ENCODE results near the gene DNAJC4. TPM values are rescaled to one million over a fixed set of nuclear protein-coding genes. Genes with fewer than 3 reads are reported as not detected.

The DNAJC4 gene
- total and polyA plus RNA-seq, 9 of the 15 experiments (the other 6 are each of a cell fraction or from before 2014, with no cell fraction given): 4.0 to 32.6 (median 19.9) TPM

- TF ChIP-seq ATF2 (CRISPR knock-in tag; IDR thresholded peaks at IDR 0.05) (no peak), ZFP91 (CRISPR knock-in tag; IDR thresholded peaks at IDR 0.05) (peak; percentile 38; the same call in 1 of the 2 replicates), ZNF77 (CRISPR knock-in tag; IDR thresholded peaks at IDR 0.05) (no peak), ZNF41 (CRISPR knock-in tag; conservative IDR thresholded peaks at IDR 0.05) (no peak), SAFB2 (IDR thresholded peaks at IDR 0.05; ENCODE audit: borderline replicate concordance, low read depth, low read length, severe bottlenecking) (no peak), NEUROD1 (IDR thresholded peaks at IDR 0.05; ENCODE audit: borderline replicate concordance, low read depth, low read length, partially characterized antibody) (peak; percentile 48), HNRNPLL (IDR thresholded peaks at IDR 0.05; ENCODE audit: low read depth, low read length, poor library complexity, severe bottlenecking) (peak; percentile 40), KAT7 (CRISPR knock-in tag; IDR thresholded peaks at IDR 0.05; ENCODE audit: borderline replicate concordance) (0 out of 2 replicates have a peak, but pooled peaks have one; percentile 55), ZNF780A (CRISPR knock-in tag; IDR thresholded peaks at IDR 0.05) (no peak), FOXJ2 (tag; IDR thresholded peaks at IDR 0.05) (no peak), ILF3 (IDR thresholded peaks at IDR 0.05; ENCODE audit: borderline replicate concordance) (no peak), BDP1 (IDR thresholded peaks at IDR 0.05; ENCODE audit: insufficient read depth, insufficient read length) (no peak), SMARCA5 (IDR thresholded peaks at IDR 0.05) (peak; percentile 56; the same call in 1 of the 2 replicates), ZNF239 (CRISPR knock-in tag; IDR thresholded peaks at IDR 0.05) (no peak), FOS (IDR thresholded peaks at IDR 0.05; ENCODE audit: extremely low read depth, insufficient read length) (no peak), MAFF (IDR thresholded peaks at IDR 0.05; ENCODE audit: low read length) (no peak), PHB (CRISPR knock-in tag; IDR thresholded peaks at IDR 0.05) (no peak), ETS2 (tag; IDR thresholded peaks at IDR 0.05; ENCODE audit: borderline replicate concordance, poor library complexity, severe bottlenecking) (no peak), YBX1 (IDR thresholded peaks at IDR 0.05) (no peak), ZNF644 (tag; IDR thresholded peaks at IDR 0.05; ENCODE audit: low read depth) (no peak), UBTF (IDR thresholded peaks at IDR 0.05; ENCODE audit: borderline replicate concordance in 1 of 2, low read depth in 2 of 2, low read length in 2 of 2) (0 out of 4 replicates have a peak, but pooled peaks of 1 of the 2 experiments have one; percentile 59), ZFPM2 (CRISPR knock-in tag; IDR thresholded peaks at IDR 0.05) (no peak), MEIS2 (IDR thresholded peaks at IDR 0.05; ENCODE audit: partially characterized antibody) (no peak), LCOR (CRISPR knock-in tag; IDR thresholded peaks at IDR 0.05) (no peak), ZNF324 (CRISPR knock-in tag; IDR thresholded peaks at IDR 0.05) (no peak)
Measured at GRCh38 chr11:64245797-64246620, 15.7 kb downstream of the DNAJC4 start (continued).
